HG02938 (cell line): ENCODE data around the gene UPK3BL1.
"Not testable (repeated sequence)": the region's sequence is repeated elsewhere in the genome, so short reads cannot be mapped to it uniquely, and the experiment has no call there.

Source experiments
- ATAC-seq: cut with Tn5 transposase; IDR thresholded peaks from one replicate; pipeline ENCODE4 v1.9.1; 2021; ENCODE audit warnings: mild to moderate bottlenecking, moderate library complexity; ENCODE audit not compliant: unreplicated experiment

Gene UPK3BL1, protein sequence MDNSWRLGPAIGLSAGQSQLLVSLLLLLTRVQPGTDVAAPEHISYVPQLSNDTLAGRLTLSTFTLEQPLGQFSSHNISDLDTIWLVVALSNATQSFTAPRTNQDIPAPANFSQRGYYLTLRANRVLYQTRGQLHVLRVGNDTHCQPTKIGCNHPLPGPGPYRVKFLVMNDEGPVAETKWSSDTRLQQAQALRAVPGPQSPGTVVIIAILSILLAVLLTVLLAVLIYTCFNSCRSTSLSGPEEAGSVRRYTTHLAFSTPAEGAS

DNA sequence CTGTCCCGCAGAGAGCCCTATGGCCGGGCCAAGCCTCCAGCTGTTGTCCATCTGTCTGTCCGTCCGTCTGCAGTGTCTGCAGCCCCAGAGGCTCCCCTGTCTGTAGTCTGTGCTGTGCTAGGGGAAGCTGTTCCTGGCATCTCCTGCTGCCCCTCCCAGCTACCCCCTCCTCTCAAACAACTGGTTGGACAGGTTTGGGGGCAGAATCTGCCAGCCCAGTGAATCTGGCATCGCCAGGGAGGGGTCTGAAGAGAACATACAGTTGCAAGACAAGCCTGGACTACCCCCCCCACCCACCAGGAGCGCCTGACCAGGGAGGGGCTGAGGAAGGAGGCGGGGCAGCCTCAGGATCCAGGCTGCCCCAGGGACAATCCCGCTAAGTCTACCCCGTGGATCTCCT is at the start of gene UPK3BL1:
UPK3BL1 (minus strand) TSS at position 101 of the 400 bp plus-strand sequence; CDS start at position 51, 50 bp downstream.
- ATAC-seq: not testable (repeated sequence)

DNA sequence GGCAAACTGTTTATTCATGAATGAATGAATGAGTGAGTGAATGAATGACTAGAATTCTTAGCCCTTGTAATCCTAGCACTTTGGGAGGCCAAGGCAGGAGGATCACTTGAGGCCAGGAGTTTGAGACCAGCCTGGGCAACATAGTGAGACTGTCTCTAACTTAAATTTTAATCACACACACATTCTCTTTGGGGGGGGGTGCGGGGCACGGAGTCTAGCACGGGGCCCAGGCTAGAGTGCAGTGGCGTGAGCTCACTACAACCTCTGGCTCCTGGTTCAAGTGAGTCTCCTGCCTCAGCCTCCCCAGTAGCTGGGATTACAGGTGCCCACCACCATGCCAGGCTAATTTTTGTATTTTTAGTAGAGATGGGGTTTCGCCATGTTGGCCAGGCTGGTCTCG is 48.0 kb upstream of the UPK3BL1 start:
- not testable (repeated sequence) for ATAC-seq

DNA sequence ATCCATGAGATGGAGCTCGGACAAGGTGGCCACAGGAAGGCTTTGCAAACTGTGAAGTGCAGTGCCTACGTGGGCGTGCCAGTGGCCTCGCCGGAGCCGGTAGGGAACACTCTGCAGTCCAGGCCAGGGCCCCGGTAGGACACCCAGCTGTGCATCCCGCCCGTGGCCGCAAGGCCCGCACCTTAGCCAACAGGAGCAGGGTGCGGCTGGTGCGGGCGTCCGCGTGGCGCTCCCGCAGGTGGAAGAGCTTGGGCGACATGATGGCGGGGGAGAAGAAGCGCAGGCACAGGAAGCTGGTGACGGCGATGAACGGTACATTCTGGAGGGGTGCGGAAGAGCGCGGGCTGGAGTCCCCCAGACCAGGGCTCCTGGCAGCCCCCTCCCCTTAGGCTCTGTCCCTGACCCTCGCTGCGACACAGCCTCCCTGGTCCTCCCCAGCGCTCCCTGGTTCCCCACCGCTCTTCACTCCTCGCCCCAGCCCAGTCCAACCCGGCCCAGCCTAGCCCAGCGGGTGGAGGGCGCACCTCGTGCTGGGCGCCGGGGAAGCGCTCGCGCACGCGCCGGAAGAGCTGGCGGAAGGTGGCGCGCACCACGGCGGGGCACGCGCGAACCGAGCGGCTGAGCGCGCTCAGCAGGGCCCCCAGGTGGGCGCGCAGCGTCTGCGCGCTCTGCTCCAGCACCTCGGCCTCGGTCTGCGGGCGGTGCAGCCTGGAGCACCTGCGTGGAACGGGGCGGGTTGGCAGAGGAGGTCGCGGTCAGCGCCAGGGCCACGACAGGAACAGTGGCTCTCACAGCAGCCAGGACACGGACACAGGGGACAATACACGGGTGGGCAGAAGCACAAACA is 47.1 kb upstream of the UPK3BL1 start:
- ATAC-seq: peak; percentile 45

DNA sequence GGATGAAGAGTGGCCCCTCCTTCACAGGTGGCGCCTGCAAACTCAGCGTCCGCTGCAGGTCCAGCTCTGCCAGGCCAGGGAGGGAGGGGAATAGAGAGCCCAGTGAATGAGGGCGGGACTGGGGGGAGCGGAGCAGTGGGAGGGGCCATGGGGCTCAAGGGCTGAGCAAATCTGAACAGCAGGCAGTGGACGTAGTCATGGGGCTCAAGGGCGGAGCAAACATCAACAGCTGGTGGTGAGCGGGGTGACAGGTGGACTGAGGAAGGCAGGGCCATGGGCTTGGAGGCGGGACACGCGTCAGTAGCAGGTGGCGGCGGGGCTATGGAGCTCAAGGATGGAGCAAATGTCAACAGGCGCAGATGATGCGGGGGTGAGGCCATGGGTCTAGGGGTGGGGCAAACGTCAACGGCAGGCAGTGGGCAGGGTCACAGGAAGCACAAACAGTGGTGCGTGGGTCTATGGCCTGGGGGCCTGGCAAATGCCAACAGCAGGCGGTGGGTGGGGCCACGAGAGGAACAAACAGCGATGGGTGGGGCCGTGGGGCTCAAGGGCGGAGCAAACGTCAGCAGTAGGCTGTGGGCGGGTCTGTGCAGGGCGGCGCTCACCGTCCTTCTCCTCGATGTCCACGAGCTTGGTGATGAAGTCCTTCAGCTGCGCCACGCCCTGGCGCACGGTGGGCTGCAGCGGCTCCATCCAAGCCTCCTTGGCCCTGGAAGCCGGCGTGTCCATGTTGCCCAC is 45.9 kb upstream of the UPK3BL1 start:
- ATAC-seq: peak; percentile 69

DNA sequence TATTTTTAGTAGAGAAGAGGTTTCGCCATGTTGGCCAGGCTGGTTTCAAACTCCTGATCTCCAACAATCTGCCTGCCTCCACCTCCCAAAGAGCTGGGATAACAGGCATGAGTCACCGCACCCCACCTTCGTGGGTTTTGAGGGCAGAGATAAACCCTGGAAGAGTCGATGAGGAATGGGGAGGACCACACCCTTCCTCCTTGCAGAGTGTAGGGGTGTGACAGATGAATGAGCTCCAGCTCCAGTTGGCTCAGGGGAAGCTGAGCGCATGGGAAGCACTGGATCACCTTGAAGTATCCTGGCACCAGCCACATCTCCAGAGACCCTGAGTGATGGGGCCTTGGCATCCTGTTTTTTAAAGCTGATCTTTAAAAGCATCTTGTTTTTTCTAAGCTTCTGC is 40.0 kb upstream of the UPK3BL1 start:
- ATAC-seq: not testable (repeated sequence)

DNA sequence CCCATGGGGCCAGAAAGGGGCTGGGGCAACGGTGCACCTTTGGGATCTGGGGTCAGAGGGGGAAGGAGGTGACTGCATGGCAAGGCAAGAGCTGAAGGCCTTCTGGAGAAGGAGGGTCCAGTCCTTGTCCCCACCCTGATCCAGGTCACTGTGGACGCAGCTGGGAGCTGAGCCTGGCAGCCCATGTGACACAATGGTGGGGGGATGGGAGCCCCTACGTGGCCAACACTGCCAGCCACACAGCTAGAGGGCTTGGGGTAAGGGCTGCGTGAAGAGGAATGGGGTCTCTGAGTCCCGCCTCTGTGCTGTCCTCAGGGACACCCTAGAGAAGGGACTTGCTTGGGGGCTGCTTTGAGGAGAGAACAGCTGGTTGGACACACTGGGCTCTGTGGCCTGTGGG is 38.2 kb upstream of the UPK3BL1 start:
- not testable (repeated sequence) for ATAC-seq

DNA sequence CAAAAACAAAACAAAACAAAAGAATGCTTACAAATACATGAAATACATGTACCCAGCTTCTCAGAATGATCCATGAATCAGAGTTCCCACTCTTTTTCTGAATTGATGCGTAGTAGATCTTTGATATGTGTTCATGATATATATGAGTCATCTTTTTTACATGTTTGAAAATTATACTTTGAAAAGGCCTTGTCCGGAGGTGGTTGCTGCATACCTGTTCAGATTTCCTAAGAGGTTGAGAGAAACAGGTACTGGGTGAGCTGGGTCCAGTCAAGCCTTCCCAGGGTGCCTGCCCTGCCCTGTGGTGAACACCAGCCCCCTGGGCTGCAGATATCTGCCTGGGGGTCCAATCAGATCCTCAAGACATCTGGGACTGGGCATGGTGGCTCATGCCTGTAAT is 33.0 kb upstream of the UPK3BL1 start:
- not testable (repeated sequence) for ATAC-seq

DNA sequence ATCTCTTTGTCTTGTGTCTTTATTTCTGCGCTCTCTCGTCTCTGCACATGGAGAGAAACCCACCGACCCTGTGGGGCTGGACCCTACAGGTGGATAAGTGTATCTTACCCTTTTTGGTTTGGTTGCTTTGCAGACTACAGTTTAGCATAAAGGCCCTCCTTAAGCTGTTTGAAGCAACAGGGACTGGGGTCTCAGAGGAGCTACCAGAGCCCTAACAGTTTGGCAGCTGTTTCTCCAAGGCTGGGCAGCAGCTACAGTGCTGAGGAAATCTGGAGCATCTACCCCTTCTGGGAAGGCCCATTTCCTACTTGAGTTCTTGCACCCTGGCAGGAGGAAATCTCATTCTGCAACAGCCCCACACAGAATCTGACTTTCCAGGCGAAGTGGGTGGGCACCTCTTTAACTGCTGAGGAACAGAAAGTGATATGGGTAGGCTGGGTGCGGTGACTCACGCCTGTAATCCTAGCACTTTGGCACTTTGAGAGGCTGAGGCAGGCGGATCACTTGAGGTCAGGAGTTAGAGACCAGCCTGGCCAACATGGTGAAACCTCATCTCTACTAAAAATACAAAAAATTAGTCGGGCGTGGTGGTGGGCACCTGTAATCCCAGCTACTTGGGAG is 31.0 kb upstream of the UPK3BL1 start:
- not testable (repeated sequence) for ATAC-seq

DNA sequence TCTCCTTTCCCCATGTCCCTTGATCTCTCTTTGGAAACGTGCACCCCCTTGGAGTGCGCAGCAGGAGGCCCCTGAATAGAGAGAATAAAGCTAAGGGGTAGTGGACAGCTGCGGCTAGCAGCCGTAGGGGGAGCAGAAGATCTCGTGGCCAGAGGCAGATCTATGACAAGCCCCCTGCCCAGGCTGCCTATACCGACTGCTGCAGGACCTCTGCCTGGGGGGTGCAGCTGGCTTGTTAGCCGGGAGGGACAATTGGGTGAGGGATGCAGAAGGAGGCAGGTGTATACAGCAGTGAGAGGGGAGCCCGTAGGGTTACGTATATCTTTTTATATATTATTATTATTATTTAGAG is 29.3 kb upstream of the UPK3BL1 start:
- ATAC-seq: peak; percentile 24

DNA sequence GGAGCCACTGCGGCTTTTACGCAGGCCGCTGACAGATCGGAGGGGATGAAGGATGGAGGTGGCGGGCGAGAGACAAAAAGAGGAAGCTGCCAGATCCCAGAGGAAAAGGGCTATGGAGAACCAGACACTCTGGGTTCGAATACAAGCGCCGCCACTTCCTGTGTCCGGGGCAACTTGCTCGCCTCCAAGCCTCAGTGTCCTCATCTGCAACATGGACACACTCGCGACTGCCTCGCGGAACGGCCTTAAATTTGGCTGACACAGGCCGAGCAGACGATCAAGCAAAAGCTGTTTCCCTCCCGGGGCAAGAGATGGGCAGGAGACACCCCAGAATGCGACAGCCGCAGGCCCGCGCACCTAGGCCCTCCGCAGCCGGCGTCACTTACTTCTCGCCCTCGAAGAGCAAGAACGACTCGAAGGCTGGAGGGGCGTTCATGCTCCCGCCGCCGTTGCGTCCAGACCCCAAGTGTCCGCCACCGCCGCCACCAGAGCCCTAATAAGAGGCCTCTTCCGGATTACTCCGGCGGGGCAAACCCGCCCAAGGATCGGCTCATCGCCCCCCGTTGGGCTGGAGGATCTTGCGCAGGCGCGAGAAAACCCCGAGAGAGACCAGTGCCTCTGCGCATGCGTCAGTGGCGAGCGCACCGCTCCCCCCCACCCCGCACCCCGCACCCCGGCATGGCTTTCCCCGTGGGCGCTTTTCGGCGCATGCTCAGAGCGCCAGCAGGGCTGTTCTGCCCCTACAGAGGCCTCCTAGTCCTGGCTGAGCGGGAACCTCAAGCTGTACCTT is 28.8 kb upstream of the UPK3BL1 start, which contains the start of gene POLR2J2:
POLR2J2 (minus strand) TSS at position 498 of the 790 bp plus-strand sequence; CDS start at position 436, 62 bp downstream.
- peak; percentile 58 for ATAC-seq

DNA sequence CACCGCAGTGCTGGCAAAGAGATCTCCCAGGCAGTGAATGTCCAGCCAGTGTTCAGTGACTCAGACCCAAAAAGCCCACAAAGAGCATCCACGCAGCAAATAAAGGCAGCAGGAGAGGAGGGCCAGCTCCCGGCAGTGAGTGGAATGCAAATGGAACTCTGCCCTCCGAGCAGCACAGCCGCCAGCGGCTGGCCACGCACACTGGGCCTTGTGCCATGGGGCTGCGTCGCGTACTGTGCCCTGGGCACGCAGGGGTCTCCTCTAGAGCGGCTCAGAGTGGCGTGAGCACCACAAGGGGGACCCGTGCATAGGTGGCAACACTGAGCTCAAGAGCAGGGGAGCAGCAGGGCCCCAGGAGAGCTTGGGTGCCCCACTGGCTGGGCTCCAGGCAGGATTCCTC is 24.9 kb upstream of the UPK3BL1 start:
- ATAC-seq: not testable (repeated sequence)

DNA sequence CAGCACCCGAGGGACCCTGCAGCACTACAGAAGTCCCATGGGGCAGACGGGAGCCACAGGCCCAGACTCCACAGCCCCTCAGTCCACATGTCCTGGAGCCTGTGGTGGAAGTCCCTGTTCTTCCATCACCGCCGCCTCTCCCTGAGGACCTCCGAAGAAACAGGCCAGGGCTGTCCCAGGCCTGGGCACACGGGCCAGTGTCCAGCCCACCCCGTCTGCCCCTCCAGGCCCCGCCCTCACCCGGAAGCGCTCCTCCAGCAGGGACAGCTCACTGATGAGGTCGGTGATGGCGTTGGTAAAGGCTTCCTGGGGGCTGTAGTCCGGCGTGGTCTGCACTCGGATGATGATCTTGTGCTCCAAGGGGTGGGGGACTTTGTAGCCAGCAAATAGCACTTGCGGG is 24.3 kb upstream of the UPK3BL1 start:
- not testable (repeated sequence) for ATAC-seq

DNA sequence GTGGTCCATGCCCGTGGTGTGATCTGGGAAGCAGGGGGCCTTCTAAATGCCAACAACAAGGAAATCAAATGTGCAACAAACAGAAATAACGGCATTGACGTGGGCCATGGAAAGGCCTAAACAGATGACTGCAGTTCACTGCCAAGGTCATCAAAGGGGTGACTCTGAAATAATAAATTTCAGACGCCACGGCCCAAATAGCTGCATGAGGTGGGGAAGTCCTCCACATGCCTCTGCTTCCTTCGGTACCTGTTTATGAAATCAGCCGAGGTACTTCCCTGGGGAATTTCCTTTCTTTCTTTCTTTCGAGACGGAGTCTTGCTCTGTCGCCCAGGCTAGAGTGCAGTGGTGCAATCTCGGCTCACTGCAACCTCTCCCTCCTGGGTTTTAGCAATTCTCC is 22.2 kb upstream of the UPK3BL1 start:
- ATAC-seq: not testable (repeated sequence)

DNA sequence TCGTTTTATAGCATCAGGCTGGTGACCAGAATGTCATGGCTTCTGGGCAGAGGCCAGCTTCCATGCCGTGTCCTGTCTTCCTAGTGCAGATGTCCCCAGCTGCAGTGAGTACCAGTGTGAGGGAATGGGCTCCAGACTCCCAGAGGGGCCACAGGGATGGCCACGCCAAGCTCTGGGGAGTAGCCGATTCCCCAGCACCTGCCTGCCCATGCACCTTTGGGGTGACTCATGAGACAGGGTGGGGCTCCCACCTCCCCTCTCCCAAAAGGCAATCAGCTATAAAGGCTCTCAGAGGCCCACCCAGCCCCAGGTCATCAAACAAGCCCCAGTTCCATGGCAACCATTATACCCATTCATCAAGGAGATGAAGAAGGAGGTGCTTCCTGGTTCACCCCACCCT is 7.3 kb upstream of the UPK3BL1 start, which contains the start of gene SPDYE2B:
SPDYE2B (plus strand) TSS at position 396 of the 400 bp plus-strand sequence. CDS start 2,030 bp downstream, outside the sequence.
- ATAC-seq: not testable (repeated sequence)

DNA sequence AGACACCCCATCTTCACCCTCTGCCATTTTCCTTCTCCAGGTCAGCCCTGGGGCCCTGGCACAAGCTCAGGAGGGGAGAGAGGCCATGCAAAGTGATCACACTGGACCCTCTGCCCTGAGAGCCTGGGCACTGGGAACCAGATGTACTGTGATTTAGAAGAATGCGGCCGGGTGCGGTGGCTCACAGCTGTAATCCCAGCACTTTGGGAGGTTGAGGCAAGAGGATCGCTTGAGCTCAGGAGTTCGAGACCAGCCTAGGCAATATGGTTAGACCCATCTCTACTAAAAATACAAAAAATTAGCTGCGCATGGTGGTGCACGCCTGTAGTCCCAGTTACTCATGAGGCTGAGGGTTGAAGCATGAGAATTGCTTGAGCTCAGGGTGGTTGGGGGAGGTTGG is 5.2 kb upstream of the UPK3BL1 start:
- not testable (repeated sequence) for ATAC-seq

DNA sequence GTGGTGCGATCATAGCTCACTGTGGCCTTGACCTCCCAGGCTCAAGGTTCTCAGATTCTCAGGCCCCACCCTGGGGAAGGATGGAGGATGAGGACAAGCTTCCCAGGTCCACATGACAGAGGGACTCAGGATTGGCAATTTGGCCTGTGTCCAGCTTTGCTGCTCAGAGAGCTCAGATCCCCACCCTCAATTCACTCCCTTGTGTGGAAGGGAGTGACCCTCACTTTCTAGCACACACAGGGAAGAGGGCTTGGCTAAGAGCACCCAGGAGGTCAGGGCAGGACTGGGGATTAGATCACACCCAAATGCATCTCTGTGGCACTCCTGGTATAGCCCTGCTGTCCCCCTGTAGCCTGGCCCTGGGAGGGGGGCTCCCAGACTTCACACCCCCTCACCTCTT is 813 bp upstream of the UPK3BL1 start:
- ATAC-seq: not testable (repeated sequence)

DNA sequence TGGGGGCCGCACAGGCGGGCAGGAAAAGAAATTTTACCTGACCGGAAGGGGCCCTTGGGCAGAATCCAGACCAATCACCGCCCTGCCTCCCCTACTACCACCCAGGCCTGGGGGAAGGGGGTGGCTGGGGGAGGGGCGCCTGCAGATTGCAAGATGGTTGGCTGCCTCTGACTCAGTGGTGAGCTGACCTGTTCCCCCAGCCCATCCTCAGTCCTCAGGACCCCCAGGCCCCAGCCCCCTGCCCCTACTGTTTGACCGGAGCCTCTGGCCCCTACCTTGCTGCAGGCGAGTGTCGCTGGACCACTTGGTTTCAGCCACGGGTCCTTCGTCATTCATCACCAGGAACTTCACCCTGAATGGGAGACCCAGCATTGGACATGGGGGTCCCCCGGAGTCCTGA is 3.7 kb downstream of the UPK3BL1 start:
- not testable (repeated sequence) for ATAC-seq

DNA sequence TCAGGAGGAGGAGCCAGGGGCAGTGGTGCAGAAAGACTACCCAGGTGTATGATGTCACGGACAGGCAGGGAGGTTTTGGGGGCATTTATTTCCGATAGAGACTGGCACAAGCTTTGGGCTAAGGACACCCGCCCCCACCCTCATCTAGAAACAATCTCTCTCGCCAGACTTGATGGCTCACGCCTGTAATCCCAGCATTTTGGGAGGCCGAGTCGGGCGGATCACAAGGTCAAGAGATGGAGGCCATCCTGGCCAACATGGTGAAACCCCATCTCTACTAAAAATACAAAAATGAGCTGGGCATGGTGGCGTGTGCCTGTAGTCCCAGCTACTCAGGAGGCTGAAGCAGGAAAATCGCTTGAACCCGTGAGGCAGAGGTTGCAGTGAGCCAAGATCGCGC is 5.6 kb downstream of the UPK3BL1 start:
- ATAC-seq: not testable (repeated sequence)

DNA sequence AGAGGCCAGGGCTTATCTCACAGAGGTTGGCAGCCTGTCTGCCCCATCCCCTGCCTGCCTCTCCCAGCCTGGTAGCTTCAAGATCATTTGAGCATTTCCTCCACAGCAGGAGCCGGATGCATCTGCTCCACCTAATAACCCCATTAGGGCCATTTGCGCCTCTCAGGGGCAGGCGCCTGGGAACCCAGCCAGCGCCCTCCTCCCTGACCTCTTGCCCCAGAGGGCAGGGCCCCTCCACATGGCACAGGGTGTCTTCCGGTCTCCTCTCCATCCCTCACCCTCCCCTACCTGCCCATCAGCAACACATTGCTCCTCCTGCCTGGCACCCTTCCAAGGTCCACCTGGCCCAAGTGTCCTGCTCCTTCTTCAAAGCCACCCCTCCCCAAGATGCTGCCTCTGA is 7.2 kb downstream of the UPK3BL1 start:
- ATAC-seq: not testable (repeated sequence)

DNA sequence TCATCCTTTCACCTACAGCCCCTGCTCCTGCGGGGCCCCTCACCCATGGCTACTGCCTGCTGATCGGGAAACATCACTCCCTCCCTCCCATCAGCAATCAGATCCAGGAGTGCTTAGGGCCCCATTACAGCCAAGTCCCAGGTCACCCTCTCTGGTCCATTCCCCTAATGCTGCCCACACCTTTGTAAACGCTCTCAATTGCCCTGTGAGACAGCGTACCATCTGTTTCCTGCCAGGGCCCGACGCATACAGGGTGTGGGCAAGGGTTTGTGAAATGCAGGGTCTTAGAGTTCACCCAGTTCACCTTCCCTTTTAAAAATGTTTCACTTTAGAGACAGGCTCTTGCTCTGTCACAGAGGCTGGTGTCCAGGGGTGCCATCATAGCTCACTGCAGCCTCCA is 8.3 kb downstream of the UPK3BL1 start:
- ATAC-seq: not testable (repeated sequence)
